NCI-H128 (cell line): Measurements from ENCODE around the gene CARD10.
"Not testable (repeated sequence)": the region's sequence is repeated elsewhere in the genome, so short reads cannot be mapped to it uniquely, and the experiment has no call there.

Source experiments
- DNase-seq: peaks from one replicate; lab custom pipeline; 2025; ENCODE audit not compliant: unreplicated experiment; lab: John Stamatoyannopoulos, UW

The CARD10 gene

DNA sequence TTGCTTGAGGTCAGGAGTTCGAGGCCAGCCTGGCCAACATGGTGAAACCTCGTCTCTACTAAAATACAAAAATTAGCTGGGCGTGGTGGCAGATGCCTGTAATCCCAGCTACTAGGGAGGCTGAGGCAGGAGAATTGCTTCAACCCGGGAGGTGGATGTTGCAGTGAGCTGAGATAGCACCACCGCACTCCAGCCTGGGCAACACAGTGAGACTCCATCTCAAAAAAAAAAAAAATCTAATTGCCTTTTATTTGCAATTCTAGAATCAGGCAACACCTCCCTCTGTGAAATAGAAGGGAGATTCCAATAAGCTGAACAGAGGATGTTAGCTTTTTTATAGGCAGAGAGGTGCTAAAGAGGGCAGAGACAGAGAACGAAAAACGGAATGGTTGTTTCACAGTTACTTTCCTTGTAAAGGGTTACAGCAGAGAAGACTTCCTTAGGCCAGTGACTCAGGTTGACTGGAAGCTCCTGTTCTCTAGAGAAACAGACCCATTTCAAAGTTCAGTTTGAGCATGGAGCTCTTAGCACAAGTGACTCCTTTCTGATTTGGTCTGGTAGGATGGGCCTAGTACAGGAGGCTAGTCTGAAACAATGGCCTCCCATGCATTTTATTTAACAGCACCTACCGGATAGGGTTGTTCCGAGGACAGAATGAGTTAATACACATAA, 8.0 kb upstream of the CARD10 start:
- not testable (repeated sequence) for DNase-seq

DNA sequence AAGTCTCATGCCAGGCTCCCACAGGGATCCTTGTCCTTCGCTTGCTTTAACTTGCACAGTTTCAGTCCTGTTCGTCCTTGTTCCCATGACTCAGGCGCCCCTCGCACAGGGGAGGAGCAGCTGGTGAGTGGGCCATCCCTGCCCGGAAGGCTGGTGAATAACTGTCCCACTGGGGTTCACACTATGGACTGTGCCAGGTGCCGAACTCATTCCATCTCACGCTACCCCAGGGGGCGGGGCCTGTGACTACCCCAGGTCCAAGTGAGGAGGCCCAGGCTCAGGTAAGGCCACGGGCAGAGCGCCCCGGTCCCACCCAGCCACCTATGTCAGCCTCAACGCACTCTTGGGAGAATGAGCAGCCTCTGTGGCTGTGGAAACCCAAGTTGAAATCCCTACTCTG, 7.2 kb upstream of the CARD10 start:
- no peak for DNase-seq

DNA sequence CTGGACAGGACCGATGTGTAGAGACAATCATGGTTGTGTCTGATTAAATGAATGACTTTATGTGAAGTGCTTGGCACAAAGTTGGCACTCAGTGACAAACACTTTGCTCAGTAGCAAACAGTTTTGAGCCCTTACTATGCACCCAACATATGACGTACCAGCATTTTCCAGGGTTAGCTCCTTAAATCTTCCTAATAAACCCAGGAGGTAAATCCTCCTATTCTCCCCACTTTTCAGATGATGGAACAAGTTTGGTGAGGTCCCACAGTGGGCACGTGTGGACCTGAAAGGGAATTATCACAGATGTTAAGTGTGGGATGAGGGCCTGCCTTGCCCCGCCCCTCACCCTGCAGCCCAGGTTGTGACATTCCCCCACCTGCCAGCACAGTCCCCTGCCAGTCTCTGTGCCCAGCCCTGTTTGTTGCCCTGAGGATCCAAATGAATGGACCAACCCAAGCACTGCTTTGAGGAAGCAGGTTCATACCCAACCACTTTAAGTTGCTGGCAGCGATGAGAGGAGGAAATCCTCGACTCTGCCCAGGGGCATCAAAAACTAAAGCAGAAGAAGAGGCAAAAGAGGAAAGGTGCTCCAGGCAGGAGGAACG, 6.6 kb upstream of the CARD10 start:
- no peak for DNase-seq

DNA sequence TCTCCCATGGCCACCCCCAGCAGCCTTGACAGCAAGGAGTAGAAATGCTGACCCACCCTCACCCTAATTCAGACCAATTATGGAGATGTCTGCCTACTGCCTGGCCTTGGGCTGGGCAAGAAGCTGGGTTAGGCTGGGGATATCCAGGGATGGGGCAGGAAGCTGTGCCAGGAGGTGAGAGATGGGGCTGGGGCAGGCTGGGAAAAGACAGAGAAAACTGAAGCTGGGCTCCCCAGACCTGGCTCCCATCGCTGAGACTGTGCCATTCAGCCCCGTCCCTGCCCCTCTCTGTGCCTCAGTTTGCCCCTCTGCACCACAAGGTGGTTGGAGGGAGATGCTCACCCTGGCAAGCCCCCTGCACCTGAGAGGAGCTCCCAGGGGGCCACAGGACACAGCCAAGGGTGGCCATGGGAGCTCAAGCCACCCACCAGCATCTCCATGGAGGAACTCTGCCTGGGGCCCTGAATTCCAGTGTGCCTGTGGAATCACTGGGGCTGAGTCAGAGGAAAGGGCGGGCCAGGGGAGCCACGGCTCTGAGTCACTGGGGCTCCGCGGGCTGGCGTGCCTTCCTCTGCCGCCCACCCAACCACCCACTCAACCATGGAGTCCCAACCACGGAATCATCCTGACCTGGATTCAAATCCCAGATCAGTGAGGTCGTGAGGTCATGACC, 6.0 kb upstream of the CARD10 start:
- no peak for DNase-seq

DNA sequence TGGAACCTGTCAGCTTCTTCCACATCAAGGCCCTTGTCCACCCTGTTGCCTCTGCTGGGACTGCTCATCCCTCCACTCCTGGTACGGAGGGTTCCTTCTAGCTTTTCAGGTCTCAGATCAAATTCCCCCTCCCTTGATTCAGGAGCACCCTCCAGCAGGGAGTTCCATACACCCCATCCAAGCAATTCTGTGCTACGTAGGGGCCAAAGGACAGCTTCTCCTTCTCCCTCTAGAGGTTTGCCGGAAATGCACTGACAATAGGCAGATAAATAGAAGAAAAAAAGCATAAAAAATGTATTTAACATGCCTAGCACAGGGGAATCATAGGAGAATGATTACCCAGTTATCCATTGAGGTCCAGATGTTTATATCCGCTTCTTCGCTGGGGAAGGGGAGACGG, 3.3 kb upstream of the CARD10 start:
- no peak for DNase-seq

DNA sequence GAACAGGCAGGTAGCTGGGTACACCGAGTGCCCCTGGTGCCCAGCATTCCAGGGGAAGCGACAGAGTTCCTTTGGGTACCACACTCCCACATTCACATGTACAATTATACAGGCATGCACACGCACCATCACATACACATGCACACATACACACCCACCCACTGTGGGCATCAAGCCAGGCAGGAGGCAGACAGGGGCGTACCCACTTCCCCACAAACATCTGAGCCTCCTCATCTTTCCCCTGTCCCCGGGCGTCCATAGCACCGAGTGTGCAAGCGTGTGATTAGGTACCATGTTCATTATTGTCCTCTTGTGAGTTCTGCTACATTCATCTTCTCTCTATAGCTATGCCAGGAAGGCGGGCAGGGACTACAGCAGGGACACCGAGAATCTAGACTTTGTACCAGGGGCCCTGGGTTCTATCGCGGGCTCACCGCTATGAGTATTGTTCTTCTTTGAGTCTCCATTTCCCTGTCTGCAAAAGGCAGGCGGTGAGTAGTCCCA, 2.1 kb upstream of the CARD10 start:
- no peak for DNase-seq

DNA sequence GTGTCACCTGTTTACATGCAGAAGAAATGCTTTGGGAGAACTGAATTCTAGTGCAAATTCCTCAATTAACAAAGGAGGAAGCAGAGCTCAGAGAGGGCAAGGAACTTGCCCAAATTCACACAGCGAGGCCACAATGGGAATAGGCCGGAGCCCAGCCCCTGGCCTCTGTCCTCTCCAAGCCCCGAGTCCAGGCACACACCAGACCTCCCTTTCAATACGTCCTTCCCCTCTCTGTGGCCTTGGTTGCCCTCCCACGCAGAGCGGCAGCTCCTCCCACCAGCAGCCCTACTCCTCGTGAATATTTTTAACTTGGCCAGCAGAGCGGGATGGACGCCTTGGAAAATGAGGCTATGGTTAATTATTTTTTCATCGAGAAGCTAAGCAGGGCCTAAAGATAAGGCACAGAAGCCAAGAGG, 1.6 kb upstream of the CARD10 start:
- DNase-seq: no peak

DNA sequence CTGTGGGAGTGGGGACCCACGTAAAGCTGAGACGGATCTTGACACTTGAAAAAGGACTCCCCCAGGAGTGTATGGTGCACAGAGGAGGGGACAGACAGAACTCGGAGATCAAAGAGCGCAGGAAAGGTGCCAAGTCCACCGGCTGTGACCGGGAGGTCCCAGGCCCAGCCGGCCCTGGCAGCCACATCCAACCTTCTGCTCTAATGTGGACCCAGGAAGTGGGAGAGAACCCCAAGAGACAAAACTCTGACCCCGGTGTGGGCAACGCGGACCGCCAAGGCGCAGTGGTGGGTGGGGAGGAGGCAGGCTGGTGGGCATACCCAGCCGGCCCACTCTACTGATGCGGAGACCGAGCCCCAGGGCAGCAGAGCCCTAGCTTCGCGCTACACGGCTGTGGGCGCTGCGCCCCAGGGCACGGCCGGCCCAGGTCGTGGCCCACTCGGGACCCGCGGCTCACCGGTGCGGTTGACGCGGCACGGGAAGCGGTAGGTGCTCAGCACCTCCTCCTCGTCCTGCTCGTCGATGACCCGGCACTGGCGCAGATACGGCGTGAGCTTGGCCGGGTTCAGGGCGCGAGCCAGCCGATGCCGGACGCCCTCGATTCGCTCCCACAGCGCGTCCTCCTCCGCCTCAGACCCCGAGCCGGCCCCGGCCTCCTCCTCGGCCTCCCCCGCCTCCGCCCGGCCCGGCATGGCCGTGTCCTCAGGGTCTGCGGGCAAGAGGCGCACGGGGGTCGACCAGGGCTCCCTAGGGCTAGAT, 527 bp downstream of the CARD10 start:
- no peak for DNase-seq

DNA sequence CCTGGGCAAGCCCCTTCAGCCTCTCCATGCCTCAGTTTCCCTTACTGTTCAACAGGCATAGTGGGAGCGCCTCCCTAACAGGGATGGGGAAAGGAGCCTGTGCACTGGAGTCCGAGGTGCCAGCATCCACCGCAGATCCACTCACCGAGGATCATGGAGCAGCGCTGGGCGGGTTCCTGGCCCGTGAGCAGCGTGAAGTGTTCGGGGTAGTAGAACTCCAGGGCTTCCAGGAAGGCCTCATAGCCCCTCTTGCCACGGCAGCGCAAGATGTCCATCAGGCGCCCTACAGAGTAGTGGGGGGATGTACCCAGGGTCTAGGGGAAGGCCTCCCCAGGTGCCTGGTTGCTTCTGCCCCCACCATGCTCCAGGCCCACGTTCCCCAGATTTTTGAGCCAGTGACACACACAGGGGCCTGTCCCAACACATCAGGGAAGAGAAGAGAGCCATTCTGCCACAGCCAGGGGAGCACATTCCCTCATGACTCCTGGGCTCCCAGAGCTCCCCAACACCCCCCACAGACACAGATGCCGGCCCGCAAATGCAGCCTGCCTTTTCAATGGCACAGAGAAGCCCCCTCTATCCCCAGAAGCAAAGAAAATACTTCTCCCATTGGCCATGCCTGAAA, 1.3 kb downstream of the CARD10 start:
- no peak for DNase-seq

DNA sequence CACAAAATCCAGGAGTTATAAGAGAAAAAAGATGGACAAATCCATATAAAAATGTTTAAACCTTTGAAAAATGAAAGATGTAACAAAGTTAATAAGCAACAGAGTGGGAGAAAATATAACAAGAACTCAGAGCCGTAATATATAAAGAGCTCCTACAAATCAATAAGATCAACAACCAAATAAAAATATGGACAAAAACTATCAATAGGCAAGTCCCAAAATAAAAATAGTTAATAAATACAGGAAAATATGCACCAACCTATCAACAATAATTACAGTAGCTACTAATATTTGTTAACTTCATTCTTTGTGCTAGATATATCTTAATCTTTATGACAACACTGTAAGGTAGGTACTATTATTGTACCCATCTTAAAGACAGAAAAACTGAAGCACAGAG, 2.8 kb downstream of the CARD10 start:
- no peak for DNase-seq

DNA sequence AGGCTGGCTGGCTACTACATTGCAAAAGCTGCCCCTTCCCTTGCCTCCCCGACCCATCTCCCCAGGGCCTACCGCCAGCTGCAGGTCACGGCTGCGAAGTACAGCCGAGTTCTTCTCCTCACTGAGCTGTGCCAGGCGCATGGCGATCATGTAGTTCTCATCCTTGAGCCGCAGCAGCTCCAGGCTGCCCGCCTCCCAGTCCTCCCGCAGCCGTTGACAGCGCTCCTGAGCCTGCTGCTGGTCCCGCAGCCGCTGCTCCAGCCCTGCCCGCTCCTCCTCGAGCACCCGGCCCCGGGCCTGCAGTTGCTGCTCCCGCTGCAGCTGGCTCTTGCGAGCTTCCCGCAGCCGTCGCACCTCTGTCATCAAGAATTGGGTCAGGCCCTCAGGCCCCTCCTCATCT, 3.3 kb downstream of the CARD10 start:
- DNase-seq: no peak

DNA sequence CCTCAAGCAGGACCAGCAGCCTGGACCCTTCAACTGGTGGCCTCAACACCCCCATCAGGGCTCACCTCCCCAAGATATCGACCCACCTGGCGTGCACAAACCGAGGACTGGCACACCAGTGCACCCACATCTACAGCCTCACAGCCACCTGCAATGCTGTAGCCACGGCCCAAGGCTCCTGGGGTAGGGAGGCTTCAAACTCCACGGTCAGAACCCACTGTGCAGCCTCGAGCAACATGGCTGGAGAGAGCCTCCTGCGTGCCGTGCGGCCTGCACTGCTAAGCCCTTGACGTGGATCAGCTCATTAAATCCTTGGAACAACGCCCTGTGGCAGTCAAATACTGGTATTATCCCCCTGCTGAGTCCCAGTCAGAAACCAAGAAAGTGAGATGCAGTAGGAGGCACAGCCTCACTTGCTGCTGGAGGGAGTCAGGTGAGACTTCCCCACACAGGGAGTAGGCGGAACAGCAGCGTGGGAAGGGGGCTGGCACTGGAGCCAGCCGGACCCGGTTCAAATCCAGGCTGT, 4.6 kb downstream of the CARD10 start:
- DNase-seq: no peak

DNA sequence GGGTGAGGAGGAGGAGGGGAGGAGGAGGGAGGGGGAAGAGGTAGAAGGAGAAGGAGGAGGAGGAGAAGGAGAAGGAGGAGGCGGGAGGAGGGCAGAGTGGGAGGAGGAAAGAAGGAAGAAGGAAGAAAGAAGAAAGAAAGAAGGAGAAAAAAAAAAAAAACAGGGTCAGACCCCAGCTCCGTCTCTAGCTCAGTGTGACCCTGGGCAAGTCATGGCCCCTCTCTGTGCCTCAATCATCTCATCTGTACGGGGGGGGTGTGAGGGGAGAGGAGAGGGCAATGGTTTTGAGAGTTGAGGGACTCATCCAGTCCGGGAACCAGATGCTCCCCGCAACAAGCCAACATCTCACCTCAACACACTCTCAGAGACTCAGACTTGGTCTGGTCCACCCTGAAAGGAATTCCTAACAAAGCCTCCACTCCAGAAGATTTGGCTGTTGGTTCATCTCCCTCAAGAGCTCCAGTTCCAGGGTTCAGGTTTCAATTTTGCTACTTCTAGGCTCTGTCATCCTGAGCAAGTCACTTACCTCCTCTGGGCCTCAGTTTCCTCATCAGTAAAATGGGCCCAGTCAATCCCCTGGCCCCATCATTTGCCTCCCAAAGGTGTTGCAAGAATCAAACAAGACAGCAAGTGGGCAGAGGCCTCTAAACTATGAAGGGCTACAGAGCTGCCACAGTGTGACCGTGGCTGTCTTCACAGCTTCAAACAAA, 7.7 kb downstream of the CARD10 start:
- no peak for DNase-seq

DNA sequence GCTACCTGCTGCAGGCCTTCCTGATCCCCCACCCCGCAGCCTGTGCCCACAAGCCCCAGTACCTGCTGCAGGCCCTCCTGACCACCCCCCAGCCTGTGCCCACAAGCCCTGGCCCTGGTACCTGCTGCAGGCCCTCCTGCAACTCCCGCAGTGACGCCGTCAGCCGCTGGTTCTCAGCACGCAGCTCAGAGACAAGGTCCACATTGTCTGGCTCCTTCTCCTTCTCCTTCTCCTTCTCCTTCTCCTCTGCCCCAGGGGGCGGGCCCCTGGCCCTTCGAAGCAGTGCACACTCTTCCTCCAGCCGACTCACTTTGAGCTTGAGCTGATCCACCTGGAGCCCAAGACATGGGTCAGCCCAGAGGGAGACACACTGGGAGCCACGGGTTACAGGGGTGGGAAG, 9.1 kb downstream of the CARD10 start:
- DNase-seq: no peak

DNA sequence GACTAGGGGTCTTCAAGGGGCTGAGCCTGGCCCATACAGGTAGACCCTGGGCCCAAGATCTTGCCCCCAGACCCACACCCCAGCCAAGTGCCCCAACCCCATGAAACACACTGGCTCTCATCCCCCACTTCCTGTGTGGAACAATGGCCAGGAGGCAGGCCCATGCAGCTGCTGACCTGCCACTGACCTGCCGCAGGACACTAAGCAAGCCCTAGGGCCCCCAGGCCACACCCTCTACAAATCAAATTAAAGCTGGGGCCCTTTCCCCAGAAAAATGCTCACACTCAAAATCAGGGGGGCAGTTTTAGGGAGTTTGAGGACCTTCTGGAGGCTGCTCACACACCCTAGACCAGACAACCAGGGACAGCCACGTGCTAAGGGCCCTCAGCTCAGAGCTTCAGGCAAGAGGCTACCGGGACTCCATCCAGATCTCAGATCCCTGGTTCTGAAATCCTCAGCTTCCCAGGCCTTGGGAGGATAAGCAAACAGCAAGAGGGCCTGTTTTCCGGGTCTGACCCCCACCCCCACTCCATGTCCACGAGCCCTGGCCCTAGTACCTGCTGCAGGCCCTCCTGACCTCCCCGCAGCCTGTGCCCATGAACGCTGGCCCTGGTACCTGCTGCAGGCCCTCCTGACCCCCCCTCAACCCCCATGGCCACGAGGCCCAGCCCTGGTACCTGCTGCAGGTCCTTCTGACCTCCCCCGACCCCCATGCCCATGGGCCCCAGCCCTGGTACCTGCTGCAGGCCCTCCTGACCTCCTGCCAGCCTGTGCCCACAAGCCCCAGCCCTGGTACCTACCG, 10.0 kb downstream of the CARD10 start:
- no peak for DNase-seq

DNA sequence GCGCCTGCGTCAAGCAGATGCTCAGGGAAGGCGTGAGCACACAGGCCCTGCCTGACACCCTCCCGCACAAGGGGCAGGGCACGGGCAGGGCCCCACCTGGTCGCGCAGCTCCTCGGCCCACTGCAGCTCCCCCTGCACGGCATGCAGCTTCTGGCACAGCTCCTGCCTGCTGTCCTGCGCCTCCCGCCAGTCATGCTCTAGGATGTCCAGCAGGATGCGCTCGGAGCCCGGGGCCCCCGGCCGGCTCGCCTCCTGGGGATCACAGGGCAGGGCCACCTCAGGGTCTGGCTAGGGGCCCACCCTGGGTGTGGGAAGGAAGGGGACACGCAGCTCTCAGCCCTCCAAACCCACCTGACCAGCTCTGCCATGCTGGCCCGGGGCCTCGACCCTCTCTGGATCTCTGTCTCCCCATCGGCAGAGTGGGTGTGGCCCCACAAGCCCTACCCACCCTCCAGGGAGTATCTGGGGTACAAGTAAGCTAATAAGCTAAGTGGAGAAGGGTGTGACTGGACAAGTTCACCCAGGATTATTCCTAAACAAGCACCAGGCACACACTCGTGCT, 10.7 kb downstream of the CARD10 start:
- DNase-seq: no peak

DNA sequence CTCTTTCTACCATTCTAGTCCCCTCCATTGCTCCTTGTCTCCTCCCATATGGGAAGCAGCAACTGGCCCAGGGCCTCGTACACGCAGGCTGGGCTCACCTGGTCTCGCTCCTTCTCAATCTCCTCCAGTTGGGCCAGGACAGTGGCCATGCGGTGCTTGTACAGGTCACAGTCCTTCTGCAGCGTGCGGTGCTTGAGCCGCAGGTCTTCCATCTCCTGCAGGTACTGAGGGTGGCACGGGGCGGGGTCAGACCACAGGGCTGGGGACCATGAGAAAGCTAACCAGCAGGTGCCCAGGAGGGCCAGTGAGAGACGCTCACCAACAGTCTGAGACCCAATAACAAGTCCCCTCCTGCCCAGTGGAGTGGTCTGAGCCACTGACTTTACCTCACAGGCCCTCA, 11.5 kb downstream of the CARD10 start:
- DNase-seq: no peak

DNA sequence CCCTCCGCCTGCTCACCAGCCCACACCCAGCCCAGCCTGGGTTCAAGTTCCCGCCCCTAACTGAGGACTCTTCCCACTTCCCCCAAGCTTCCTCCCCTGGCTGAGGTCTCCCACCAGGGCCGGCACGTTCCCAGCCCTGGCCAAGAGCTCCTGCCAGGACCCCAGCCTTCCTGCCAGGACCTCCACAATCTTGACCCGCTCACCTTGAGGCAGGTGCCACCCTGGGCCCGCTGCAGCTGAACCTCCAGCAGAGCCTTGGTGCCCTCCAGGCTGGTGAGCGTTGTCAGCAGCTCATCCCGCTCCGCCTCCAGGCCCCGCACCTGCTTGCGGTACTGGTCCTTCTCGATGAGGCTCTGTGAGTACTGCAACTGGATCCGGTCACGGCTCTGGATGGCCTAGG, 13.2 kb downstream of the CARD10 start:
- no peak for DNase-seq

DNA sequence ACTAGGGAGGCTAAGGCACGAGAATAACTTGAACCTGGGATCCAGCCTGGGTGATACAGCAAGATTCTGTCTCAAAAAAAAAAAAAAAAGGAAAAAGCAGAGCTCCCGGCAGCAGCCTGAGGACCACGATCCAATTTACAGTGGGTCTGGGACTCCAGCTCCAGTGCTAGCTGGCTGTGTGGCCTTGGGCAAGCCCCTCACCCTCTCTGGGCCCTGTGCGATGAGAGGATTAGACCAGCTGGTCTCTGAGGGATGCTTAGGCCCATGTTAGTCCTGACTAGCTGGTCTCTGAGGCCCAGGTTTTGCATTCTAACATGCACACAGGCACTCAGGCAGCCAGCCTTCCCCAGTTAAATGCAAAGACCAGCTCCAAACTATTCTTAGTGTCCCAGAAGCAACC, 13.7 kb downstream of the CARD10 start:
- no peak for DNase-seq
